Activated T-cell treated with anti-CD3 and anti-CD28 coated beads, Interleukin-2, amount 50 U/mL, for 1 hour (primary cell): ENCODE data around the gene PODXL2.
A peak's percentile ranks its signal among the peaks of the same experiment; 100 is the strongest.

Experiments
- DNase-seq: peaks from one replicate; pipeline ENCODE4 v3.0.0-alpha.2; 2020

The PODXL2 gene, protein sequence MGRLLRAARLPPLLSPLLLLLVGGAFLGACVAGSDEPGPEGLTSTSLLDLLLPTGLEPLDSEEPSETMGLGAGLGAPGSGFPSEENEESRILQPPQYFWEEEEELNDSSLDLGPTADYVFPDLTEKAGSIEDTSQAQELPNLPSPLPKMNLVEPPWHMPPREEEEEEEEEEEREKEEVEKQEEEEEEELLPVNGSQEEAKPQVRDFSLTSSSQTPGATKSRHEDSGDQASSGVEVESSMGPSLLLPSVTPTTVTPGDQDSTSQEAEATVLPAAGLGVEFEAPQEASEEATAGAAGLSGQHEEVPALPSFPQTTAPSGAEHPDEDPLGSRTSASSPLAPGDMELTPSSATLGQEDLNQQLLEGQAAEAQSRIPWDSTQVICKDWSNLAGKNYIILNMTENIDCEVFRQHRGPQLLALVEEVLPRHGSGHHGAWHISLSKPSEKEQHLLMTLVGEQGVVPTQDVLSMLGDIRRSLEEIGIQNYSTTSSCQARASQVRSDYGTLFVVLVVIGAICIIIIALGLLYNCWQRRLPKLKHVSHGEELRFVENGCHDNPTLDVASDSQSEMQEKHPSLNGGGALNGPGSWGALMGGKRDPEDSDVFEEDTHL

GRCh38 chr3:127628788-127629466 lies at the start of gene PODXL2:
PODXL2 (plus strand) TSS chr3:127629185; CDS start chr3:127629220, 35 bp downstream.
- peak; percentile 52 for DNase-seq

DNA sequence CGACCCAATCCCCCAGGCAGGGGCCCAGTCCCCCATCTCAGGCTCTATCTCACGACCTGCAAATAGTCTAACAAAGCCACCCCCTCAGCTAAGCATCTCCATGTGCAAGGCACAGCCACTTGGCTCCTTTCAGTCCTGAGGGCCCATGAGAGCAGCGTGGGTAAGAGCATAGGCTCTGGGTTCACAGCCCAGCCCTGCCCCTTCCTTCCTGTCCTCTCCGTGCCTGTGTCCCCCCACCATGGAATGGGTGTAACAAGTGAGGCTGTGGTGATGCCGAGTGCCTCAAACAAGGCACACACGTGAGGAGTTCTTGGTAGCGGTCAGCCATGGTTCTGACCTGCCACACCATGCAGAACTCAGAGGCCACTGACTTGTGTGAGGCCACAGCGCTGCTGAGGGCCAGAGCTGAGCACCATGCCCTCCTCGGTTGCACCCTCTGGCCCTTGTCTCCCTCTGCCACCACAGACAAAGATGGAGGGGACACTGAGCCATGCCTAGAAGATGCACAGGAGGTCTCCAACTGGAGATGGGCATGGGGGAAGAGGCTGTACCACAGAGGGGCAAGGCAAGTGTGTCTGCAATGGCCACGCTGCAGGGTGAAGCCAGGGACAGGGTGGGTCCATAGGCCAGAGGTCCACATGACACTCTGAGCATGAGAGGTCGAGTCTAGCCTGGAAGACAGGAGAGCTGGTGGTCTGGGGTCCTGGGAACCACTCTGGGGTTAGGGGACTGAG lies 48.5 kb upstream of the PODXL2 start:
- DNase-seq: no peak

DNA sequence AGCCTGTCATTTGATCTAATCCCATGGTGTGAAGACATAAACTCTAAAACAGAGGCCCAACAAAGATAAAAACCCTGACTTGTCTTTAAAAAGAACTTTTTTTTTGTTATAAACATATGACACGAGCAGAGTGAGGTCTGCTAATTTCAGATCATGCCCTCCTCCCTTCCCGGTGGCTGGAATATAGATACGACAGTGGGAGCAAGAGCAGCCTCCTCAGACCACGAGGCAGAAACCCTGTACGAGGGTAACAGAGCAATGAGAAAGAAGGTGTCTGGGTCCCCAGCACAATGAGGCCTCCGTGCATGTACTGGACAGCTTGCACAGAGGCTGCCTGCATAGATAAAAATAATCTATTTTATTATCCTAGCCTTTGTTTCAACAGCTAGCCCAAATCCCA lies 44.3 kb upstream of the PODXL2 start:
- no peak for DNase-seq

DNA sequence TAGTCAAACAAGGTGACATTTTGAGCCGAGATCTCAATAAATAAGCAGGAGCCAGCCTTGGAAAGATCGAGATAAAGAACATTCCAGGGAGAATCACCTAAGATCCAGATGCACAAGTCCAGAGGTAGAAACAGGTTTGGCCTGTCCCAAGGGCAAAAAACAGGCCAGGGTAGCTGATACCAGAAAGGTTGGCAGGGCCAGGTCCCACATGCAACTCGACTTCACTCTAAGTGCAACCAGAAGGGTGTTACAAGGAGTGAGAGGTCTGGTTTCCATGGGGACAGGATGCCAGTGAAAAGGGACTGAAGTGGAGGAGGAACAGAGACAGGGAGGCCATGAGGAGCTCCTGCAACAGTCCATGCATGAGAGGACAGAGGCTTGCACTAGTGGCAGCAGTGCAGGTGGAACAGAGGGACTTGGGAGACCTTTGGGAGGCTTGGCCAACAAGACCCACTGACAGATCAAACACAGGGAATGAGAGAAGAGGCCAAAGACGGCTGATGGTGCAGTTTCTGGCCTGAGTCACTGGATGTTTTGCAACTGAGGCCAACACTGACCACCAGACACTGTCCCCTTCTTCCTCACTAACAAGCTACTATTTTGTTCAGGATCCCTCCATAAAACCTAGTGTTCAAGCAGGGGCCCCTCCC lies 43.7 kb upstream of the PODXL2 start:
- DNase-seq: no peak

DNA sequence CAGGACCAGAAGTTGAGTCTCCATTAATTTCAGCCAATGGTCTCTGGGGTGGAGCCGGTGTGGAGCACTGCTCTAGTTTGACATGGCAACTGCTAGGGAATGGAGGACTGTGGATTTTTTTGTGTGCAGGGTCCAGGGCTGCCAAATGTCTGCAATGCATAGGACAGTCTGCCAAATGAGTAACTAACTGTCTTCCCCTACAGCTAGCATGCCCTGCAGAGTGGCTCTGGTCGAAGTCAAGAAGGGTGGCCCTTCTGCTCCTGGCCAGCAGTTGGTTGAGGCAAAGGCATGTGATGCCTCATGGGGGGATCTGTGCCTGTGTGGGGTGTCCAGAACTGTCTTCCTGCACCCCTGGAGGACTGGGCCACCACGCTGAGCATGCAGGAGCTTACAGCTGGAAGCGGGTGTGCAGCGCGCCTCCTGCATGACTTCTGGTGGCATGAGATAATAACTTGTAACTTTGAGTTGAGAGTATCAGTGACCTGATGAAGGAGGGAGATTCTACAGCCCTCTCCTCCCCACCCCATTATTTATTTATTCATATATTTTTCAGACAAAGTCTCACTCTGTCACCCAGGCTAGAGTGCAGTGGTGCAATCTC lies 43.1 kb upstream of the PODXL2 start:
- no peak for DNase-seq

GRCh38 chr3:127587876-127588275 lies 41.1 kb upstream of the PODXL2 start:
- no peak for DNase-seq

- DNase-seq: peak; percentile 30
Observed at GRCh38 chr3:127588806-127589577, 40.0 kb upstream of the PODXL2 start.

DNA sequence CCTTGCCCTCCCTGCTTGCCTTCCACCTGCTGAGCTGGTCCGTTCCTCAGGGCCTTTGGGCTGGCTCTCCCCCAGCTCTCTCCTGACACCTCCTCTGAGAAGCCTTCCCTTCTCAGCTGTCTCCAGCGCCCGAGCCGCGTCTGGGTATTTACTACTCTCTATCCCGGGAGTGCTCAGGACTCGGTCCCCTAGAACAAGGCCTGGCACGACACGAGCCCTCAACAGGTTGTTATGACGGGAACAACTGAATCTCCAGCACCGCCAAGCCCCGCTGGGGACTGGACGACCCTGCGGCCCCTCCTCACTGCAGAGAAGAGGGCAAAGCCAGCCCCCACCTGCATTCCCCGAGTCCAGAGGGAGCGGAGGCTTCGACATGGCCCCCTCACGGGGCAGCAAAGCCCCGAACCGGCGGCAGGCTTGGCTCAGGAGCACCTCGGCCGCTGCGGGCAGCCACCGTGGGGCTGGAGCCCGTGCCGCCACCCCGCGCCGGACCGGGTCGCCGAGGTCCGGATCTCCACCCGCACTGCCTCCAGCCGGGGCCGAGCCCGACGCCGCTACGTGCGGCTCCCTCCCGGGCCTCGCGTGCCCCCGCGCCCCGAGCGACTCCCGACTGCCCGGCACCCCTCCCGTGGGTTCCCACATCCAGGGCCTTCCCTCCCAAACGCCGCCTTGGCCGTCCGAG lies 39.2 kb upstream of the PODXL2 start:
- DNase-seq: no peak

DNA sequence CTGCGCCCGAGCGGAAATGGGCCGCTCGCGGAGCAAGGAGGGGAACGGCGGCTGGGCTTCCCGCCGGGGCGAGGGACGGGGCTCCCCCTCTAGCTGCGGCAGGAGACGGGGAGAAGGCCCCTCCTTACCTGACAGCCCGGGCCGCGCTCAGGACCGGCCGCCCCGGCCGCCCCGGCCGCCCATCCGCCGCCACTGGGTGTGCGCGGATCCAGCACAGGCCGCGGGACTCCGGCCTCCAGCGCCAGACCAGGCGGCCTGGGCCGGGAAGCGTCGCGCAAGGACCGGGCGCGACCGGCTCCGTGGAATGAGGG lies 38.7 kb upstream of the PODXL2 start:
- DNase-seq: no peak

DNA sequence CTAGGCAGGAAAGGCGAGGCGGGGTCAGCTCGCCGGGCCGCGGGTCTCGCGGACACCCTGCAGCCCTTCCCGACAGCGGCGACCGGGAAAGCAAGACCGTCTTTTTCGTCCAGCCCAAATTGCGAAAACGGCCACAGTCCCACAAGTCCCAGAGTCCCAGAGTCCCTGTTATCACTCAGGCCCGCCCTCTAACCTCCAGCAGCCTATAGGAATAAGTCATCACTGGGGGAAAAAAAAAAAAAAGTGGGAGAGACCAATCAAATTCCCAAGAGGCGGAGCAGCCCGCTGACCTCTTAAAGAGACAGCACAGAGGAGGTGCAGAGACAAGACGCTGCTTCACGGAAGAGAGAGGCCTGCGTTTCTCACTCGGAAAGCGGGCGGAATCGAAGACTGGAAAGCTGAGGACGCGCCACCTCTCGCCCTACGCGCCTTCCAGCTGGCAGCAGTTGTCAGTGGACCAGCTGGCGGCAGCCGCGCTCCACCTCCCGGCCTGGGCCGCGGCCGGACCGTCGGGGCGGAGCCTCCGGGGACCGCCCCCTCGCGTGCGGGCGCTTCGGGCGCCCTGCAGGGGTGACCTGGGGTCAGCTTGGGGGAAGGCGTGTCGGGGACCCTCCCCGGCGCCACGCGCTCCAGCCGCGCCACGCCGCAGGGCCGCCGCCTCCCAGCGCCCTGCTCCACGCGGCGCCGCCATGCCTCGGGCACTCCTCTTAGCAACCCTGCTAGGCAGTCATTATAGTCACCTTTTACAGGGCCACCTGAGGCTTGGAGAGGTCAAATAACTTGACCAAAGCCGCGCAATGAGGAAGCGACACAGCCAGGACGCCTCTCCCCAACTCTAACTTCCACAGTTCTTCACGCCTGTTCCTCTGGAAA lies 38.2 kb upstream of the PODXL2 start, which contains the start of gene TPRA1:
TPRA1 (minus strand) TSS at position 141 of the 873 bp plus-strand sequence. CDS start 10,587 bp downstream, outside the sequence.
- DNase-seq: peak; percentile 78

DNA sequence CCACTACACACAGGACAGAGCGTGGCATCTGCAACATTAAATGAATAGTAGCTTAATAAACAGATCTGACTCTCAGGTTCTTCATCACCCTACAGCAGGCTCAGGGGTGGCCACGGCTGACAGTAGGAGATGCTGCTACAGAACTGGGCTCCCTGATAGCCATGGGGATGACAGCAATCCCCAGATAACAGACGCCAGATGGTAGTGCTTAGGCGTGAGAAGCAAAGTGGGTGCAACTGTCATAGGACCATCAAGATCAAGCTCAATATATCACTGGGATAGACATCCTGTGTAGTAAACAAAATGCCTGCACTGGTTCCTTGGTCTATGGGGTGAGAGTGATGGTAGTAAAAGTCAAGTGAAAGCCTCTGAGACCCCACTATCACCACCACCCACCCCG lies 35.8 kb upstream of the PODXL2 start:
- no peak for DNase-seq

DNA sequence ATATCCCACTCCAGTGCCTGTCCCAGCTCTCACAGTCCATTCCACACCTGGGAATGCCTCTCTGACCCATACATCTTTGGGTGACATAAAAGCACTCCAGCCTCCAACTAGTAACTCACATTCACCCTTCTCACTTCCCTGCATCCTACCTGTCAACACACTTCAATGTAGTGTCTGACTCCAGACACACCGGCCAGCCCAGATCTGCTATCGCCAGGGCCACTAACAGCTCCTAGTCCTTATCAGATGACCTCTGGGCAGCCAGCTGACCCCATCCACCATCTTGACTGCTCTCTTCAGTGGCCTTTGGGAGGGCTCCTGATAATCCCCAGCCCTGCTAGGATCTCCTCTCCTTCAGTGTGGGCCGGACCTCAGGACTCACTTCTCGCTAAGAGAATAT lies 33.7 kb upstream of the PODXL2 start:
- DNase-seq: no peak

- no peak for DNase-seq
Observed at GRCh38 chr3:127597020-127597771, 31.8 kb upstream of the PODXL2 start.

GRCh38 chr3:127598841-127599570 lies 30.0 kb upstream of the PODXL2 start:
- no peak for DNase-seq

DNA sequence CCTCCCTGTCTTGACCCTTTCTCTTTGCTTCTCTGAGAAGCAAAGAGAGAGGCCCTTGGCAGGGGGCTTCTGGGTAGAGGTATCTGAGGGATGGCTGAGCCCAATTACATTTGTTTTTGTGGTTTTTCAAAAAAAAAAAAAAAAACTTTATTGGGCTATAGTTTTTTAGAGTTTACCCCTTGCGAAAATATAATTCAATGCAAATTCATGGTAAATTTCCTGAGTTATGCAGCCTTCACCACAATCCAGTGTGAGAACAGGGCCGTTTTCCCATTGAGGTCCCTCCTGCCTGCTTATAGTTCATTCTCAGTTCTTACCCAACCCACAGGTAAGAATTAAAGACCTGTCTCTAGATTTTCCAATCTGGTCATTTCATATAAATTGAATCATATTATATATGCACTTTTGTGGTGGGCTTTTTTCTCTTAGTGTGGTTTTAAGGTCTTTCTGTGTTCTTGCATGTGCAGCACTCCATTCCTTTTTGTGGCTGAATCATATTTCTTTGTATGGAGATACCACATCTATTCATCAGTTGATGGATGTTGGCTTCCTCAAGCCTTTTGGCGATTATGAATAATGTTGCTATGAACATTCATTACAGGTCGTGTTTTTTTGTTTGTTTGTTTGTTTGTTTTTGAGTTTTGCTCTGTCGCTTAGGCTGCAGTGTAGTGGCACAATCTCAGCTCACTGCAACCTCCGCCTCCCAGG lies 28.1 kb upstream of the PODXL2 start:
- no peak for DNase-seq

DNA sequence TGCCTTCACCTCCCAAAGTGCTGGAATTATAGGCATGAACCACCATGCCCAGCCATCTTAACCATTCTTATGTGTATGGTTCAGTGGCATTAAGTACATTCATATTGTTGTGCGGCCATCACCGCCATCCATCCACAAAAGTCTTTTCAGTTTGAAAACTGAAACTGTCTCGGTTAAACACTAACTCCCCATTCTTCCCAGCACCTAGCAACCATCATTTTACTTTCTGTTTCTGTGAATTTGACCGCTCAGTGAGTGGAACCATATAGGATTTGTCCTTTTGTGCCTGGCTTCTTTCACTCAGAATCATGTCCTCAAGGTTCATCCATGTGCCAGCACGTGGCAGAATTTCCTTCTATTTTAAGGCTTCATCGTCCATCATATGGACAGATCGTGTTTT lies 24.9 kb upstream of the PODXL2 start:
- DNase-seq: no peak

- no peak for DNase-seq
Observed at GRCh38 chr3:127604546-127605165, 24.3 kb upstream of the PODXL2 start.
